K562 (cell line): ENCODE results near the gene GATM.

Experiments used
- CBX2 ChIP-seq: fragments of 200-600 bp; sonication (generic); IDR thresholded peaks from one replicate; pipeline ENCODE4 v1.6.1; 2012; ENCODE audit warnings: mild to moderate bottlenecking, low read length, inconsistent platforms; ENCODE audit not compliant: insufficient read depth, poor library complexity, severe bottlenecking
- CBX3 ChIP-seq, 2 experiments: IDR thresholded peaks; 1 replicate in 1 of 2; 2 replicates in 1 of 2; pipeline ENCODE4 v1.6.1; 2012; ENCODE audit warnings: inconsistent platforms in 2 of 2, low read length in 2 of 2, borderline replicate concordance in 1 of 2, control low read depth in 1 of 2
- CHD2 ChIP-seq: IDR thresholded peaks from 2 replicates; pipeline ENCODE4 v1.6.1; 2011; ENCODE audit warnings: low read depth, low read length
- EP300 ChIP-seq: IDR thresholded peaks from 2 replicates; pipeline ENCODE4 v1.6.1; 2012; ENCODE audit warnings: low read length, improper control_type of control experiment
- ETS2 ChIP-seq: IDR thresholded peaks from 2 replicates; pipeline ENCODE4 v1.6.1; 2016; ENCODE audit warnings: borderline replicate concordance, missing genetic modification characterization, mild to moderate bottlenecking, moderate library complexity, missing compliant biosample characterization; ENCODE audit not compliant: poor library complexity, severe bottlenecking
- POLR2A ChIP-seq: fragments of 450-650 bp; conservative IDR thresholded peaks from 2 replicates; pipeline ENCODE4 v1.6.1; 2016
- POLR2AphosphoS5 ChIP-seq: IDR thresholded peaks from 2 replicates; pipeline ENCODE4 v1.6.1; 2011; ENCODE audit warnings: mild to moderate bottlenecking, low read depth, low read length, moderate library complexity; ENCODE audit not compliant: control insufficient read depth, insufficient read depth
- RBM25 ChIP-seq: fragments of 200-400 bp; formaldehyde crosslinking; IDR thresholded peaks from 2 replicates; pipeline ENCODE4 v1.6.1; 2018; ENCODE audit warnings: low read length, low read depth, moderate library complexity; ENCODE audit not compliant: severe bottlenecking
- RBM39 ChIP-seq: fragments of 200-400 bp; formaldehyde crosslinking; optimal IDR thresholded peaks from 2 replicates; pipeline ENCODE3; 2018; ENCODE audit warnings: low read depth, low read length
- TRIM24 ChIP-seq, 2 experiments: fragments of 450-650 bp; IDR thresholded peaks; 2 replicates each; pipeline ENCODE4 v1.6.1; 2016
- TF ChIP-seq, protein P1 (sequence below), 3 experiments: IDR thresholded peaks in 2 of 3; conservative IDR thresholded peaks in 1 of 3; 2 replicates each; pipeline ENCODE4 v1.5.1; 2011 to 2012; ENCODE audit warnings: low read length in 3 of 3, mild to moderate bottlenecking in 3 of 3, control low read depth in 2 of 3, improper control_type of control experiment in 1 of 3, inconsistent platforms in 1 of 3, low read depth in 1 of 3, mixed read lengths in 1 of 3, moderate library complexity in 1 of 3; ENCODE audit not compliant: insufficient read depth in 2 of 3
- TF ChIP-seq, protein P2 (sequence below), 2 experiments: IDR thresholded peaks in 1 of 2; conservative IDR thresholded peaks in 1 of 2; 2 replicates each; pipeline ENCODE4 v1.6.1; 2016; ENCODE audit warnings: low read depth in 2 of 2, mild to moderate bottlenecking in 1 of 2, missing compliant biosample characterization in 1 of 2, missing genetic modification characterization in 1 of 2, moderate library complexity in 1 of 2

DNA sequence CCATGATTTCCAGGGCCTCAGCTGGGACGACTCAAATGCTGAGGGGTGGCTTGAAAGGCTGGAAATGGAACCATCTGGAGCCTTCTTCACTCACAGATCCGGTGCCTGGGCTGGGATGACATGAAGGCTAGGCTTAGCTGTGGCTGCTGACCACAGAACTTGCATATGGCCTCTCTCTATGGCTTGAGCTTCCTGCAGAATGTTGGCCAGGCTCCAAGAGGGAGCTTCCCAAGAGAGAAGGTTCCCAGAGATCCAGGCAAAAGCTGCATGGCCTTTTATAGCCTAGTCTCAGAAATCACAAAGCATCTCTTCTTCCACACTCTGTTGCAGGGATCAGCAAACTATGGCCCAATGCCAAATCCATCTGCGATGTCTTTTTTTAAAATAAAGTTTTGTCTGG is 44.8 kb downstream of the GATM start:
- TF ChIP-seq CBX2 = no peak
- TF ChIP-seq, protein P1, sequence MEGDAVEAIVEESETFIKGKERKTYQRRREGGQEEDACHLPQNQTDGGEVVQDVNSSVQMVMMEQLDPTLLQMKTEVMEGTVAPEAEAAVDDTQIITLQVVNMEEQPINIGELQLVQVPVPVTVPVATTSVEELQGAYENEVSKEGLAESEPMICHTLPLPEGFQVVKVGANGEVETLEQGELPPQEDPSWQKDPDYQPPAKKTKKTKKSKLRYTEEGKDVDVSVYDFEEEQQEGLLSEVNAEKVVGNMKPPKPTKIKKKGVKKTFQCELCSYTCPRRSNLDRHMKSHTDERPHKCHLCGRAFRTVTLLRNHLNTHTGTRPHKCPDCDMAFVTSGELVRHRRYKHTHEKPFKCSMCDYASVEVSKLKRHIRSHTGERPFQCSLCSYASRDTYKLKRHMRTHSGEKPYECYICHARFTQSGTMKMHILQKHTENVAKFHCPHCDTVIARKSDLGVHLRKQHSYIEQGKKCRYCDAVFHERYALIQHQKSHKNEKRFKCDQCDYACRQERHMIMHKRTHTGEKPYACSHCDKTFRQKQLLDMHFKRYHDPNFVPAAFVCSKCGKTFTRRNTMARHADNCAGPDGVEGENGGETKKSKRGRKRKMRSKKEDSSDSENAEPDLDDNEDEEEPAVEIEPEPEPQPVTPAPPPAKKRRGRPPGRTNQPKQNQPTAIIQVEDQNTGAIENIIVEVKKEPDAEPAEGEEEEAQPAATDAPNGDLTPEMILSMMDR (IDR thresholded peaks at IDR 0.05 in 2 of 3, conservative IDR thresholded peaks at IDR 0.05 in 1 of 3; ENCODE audit: insufficient read depth in 2 of 3, low read depth in 1 of 3, low read length in 3 of 3) = no peak
- TF ChIP-seq POLR2A = no peak
- no peak for TF ChIP-seq TRIM24 (IDR thresholded peaks at IDR 0.05)
- TF ChIP-seq CHD2 = no peak
- TF ChIP-seq RBM39 = no peak
- TF ChIP-seq, protein P2, sequence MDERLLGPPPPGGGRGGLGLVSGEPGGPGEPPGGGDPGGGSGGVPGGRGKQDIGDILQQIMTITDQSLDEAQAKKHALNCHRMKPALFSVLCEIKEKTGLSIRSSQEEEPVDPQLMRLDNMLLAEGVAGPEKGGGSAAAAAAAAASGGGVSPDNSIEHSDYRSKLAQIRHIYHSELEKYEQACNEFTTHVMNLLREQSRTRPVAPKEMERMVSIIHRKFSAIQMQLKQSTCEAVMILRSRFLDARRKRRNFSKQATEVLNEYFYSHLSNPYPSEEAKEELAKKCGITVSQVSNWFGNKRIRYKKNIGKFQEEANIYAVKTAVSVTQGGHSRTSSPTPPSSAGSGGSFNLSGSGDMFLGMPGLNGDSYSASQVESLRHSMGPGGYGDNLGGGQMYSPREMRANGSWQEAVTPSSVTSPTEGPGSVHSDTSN (CRISPR knock-in tag; IDR thresholded peaks at IDR 0.05; ENCODE audit: low read depth) = no peak
- TF ChIP-seq, protein P2 (tag; conservative IDR thresholded peaks at IDR 0.05; ENCODE audit: low read depth) = no peak
- TF ChIP-seq ETS2 (tag) = no peak
- no peak for TF ChIP-seq CBX3 (IDR thresholded peaks at IDR 0.05; ENCODE audit: borderline replicate concordance in 1 of 2, low read length in 2 of 2)
- no peak for TF ChIP-seq POLR2AphosphoS5
- no peak for TF ChIP-seq RBM25
- TF ChIP-seq EP300 = no peak
